Ramos (cell line): ENCODE measurements around the gene GRB2.
"Not testable (repeated sequence)": the region's sequence is repeated elsewhere in the genome, so short reads cannot be mapped to it uniquely, and the experiment has no call there.

Experiments
- in situ Hi-C: fragments of 300-500 bp; cut with MboI; formaldehyde crosslinking; loops from one replicate; pipeline ENCODE4 v1.14.3; 2022; ENCODE audit warnings: low sequenced_read_pairs; ENCODE audit not compliant: unreplicated experiment

The GRB2 gene

GRCh38 chr17:75392559-75392958 is 12.9 kb downstream of the GRB2 start:
- in situ Hi-C loops: no loop called here

- in situ Hi-C loops: no loop called here
These were observed 14.5 kb downstream of the GRB2 start for GRCh38 chr17:75390982-75391381.

GRCh38 chr17:75388476-75389030 is 16.9 kb downstream of the GRB2 start:
- in situ Hi-C loops: no loop called here

- in situ Hi-C loops: no loop called here
These were observed 17.7 kb downstream of the GRB2 start for GRCh38 chr17:75387771-75388170.

- in situ Hi-C loops: no loop called here
These were observed 19.0 kb downstream of the GRB2 start for GRCh38 chr17:75386430-75386829.

- in situ Hi-C loops: no loop called here
These were observed 20.7 kb downstream of the GRB2 start for GRCh38 chr17:75384751-75385150.

DNA sequence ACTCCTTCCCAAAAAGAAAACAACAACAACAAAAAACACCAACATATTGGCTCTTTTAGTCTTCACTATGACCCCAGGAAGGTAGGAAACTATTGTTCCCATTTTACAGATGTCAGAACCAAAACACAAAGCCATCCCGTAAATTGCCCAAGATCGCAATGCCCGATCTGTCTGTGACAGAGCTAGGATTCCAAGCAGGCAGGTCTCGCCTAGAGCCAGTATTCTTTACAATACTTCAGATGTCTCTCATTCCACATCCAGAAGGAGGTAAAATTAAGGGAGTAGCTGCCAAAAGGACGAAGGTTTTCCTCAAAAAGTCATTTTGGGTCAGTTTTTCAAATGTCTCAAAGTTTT is 21.7 kb downstream of the GRB2 start:
- in situ Hi-C loops: no loop called here

DNA sequence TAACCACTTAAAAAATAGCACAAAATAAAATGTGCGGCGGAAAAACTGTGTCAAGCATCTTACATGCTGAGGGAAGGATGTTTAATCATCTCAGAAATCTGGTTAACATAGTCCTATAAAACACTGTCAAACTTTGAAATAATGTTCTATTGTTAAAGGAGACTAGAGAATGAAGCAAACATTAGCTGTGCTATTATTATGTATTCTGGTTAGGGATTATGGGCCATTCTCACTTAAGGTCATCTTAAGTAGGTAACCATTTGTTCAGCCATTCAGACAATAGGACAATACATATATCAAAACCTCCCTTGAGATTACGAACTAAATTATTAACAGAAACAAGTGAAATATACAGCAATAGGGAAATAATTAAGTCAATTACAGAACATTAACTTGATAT is 24.7 kb downstream of the GRB2 start:
- in situ Hi-C loops: no loop called here

DNA sequence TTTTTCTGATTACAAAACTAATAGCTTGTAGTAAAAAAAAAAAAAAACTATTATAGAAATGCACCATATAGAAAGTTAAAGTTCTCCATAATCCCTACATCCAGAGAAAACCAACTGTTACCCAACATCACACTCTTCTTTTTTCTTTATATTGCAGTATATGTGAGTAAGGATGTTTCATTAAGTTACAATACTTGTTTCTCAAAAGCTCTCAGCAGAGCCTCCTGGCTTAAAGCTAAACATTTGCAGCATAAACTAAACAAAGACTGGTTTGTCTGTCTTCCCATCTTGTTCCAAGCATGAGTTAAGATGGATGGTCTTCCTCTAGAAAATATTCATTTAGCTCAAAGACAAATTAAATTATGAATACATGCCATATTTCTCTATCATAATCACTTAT is 25.2 kb downstream of the GRB2 start:
- in situ Hi-C loops: no loop called here

DNA sequence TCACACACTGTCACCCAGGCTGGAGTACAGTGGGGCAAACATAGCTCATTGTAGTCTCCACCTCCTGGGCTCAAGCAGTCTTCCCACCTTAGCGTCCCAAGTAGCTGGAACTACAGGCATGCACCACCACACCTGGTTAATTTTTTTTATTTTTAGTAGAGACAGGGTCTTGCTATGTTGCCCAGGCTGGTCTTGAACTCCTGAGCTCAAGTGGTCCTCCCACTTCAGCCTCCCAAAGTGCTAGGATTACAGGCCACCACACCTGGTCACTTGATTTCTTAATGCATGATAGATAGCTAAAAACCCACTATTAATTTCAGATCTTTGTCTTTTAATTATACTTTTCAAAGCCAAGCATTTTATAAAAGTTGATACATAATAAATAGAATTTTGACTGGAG is 26.1 kb downstream of the GRB2 start:
- in situ Hi-C loops: not testable (repeated sequence)

DNA sequence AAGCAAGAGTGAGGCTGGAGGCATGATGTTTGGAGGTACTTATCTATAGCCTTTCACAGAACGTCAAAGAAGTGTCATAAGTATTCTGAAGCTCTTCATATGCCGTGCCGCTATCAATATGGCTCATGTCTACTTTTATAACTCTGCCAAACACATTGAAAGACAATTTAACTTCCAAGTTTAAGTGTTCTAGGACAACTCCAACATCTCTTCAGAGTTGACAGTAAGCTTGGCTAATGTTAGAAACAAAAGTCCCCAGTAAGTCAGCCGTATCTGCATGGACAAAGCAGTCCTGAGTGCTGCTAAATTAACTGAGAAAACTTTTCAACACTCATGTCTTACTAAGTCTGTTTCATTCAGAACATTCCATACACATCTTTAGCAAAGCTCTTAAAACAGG is 32.2 kb downstream of the GRB2 start:
- in situ Hi-C loops: no loop called here

GRCh38 chr17:75371981-75372380 is 33.5 kb downstream of the GRB2 start:
- in situ Hi-C loops: no loop called here

- in situ Hi-C loops: no loop called here
These were observed 34.1 kb downstream of the GRB2 start for GRCh38 chr17:75371339-75371738.

GRCh38 chr17:75370286-75370915 is 35.1 kb downstream of the GRB2 start:
- in situ Hi-C loops: no loop called here

GRCh38 chr17:75367838-75368789 is 37.4 kb downstream of the GRB2 start:
- in situ Hi-C loops: not testable (repeated sequence)

GRCh38 chr17:75367312-75367711 is 38.2 kb downstream of the GRB2 start:
- in situ Hi-C loops: no loop called here

GRCh38 chr17:75366432-75366831 is 39.0 kb downstream of the GRB2 start:
- in situ Hi-C loops: no loop called here

- in situ Hi-C loops: no loop called here
These were observed 39.6 kb downstream of the GRB2 start for GRCh38 chr17:75365931-75366275.

GRCh38 chr17:75365009-75365930 is 40.2 kb downstream of the GRB2 start:
- in situ Hi-C loops: no loop called here

GRCh38 chr17:75364078-75364477 is 41.4 kb downstream of the GRB2 start:
- in situ Hi-C loops: no loop called here
